ENCODE results near the gene PNMA6F.

PNMA6F gene

GRCh38 chrX:153321381-153322124 is at the start of gene PNMA6F:
TSS of gene PNMA6F (minus strand) at chrX:153321767. CDS start at chrX:153320674, 1,093 bp downstream.
- in situ Hi-C loops (cut with MboI; ENCODE audit: low sequenced_read_pairs, unreplicated experiment) = no loop called here
- no peak for TF ChIP-seq CTCF (IDR thresholded peaks at IDR 0.05; ENCODE audit: borderline replicate concordance, control extremely low read depth, extremely low read depth, insufficient read depth, missing control alignments)
- DNase-seq (ENCODE audit: low spot score) = no peak

- TF ChIP-seq CTCF (IDR thresholded peaks at IDR 0.05; ENCODE audit: borderline replicate concordance, control extremely low read depth, extremely low read depth, insufficient read depth, missing control alignments) = no peak
- no peak for DNase-seq (ENCODE audit: low spot score)
- in situ Hi-C loops (cut with MboI; ENCODE audit: low sequenced_read_pairs, unreplicated experiment) = no loop called here
Observed at GRCh38 chrX:153371256-153371655, 49.7 kb upstream of the PNMA6F start.

GRCh38 chrX:153370293-153371055 is 48.9 kb upstream of the PNMA6F start:
- in situ Hi-C loops (cut with MboI; ENCODE audit: low sequenced_read_pairs, unreplicated experiment) = no loop called here
- no peak for DNase-seq (ENCODE audit: low spot score)
- no peak for TF ChIP-seq CTCF (IDR thresholded peaks at IDR 0.05; ENCODE audit: borderline replicate concordance, control extremely low read depth, extremely low read depth, insufficient read depth, missing control alignments)

- no peak for DNase-seq (ENCODE audit: low spot score)
- in situ Hi-C loops (cut with MboI; ENCODE audit: low sequenced_read_pairs, unreplicated experiment) = no loop called here
- no peak for TF ChIP-seq CTCF (IDR thresholded peaks at IDR 0.05; ENCODE audit: borderline replicate concordance, control extremely low read depth, extremely low read depth, insufficient read depth, missing control alignments)
Observed at GRCh38 chrX:153366878-153367538, 45.4 kb upstream of the PNMA6F start.

- in situ Hi-C loops (cut with MboI; ENCODE audit: low sequenced_read_pairs, unreplicated experiment) = no loop called here
- DNase-seq (ENCODE audit: low spot score) = no peak
- TF ChIP-seq CTCF (IDR thresholded peaks at IDR 0.05; ENCODE audit: borderline replicate concordance, control extremely low read depth, extremely low read depth, insufficient read depth, missing control alignments) = no peak
Observed at GRCh38 chrX:153366119-153366518, 44.6 kb upstream of the PNMA6F start.

GRCh38 chrX:153365670-153366069 is 44.1 kb upstream of the PNMA6F start:
- in situ Hi-C loops (cut with MboI; ENCODE audit: low sequenced_read_pairs, unreplicated experiment) = no loop called here
- no peak for DNase-seq (ENCODE audit: low spot score)
- no peak for TF ChIP-seq CTCF (IDR thresholded peaks at IDR 0.05; ENCODE audit: borderline replicate concordance, control extremely low read depth, extremely low read depth, insufficient read depth, missing control alignments)

All from GM13976 (cell line).